ENCODE data around the gene COL27A1.

COL27A1 gene

DNA sequence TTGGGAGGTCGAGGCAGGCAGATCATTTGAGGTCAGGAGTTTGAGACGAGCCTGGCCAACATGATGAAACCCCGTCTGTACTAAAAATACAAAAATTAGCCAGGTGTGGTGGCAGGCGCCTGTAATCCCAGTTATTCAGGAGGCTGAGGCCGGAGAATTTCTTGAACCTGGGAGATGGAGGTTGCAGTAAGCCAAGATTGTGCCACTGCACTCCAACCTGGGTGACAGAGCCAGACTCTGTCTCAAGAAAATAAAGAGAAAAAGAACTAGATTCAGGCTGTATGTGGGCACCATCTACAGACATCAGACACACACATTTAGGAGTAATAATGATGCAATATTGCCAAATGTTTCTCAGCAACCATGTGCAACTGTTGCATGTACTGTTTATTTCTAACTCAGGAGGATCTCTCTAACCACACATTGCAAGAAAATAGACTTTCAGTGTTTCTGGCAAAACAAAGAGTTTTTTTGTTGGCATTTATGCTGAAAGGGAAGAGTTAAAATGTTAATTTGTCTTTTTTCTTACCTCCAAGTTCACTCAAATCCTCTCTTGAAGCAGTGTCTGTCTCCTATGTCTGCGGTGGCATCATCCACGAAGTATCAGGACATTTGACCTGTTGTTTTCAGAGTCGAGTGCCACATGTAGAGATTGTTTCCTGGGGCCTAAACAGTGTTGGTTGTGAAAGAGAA lies 162.5 kb downstream of the COL27A1 start (continued):
- TF ChIP-seq ZNF449 (tag by site-specific recombination; IDR thresholded peaks at IDR 0.05), result no peak
- no peak for TF ChIP-seq CTCF (tag by site-specific recombination; IDR thresholded peaks at IDR 0.05)
- no peak for TF ChIP-seq ZNF785 (tag by site-specific recombination; IDR thresholded peaks at IDR 0.05)
- TF ChIP-seq SCRT2 (tag by site-specific recombination; IDR thresholded peaks at IDR 0.05), result peak; percentile 98
- TF ChIP-seq, protein P1, sequence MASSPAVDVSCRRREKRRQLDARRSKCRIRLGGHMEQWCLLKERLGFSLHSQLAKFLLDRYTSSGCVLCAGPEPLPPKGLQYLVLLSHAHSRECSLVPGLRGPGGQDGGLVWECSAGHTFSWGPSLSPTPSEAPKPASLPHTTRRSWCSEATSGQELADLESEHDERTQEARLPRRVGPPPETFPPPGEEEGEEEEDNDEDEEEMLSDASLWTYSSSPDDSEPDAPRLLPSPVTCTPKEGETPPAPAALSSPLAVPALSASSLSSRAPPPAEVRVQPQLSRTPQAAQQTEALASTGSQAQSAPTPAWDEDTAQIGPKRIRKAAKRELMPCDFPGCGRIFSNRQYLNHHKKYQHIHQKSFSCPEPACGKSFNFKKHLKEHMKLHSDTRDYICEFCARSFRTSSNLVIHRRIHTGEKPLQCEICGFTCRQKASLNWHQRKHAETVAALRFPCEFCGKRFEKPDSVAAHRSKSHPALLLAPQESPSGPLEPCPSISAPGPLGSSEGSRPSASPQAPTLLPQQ (tag by site-specific recombination; IDR thresholded peaks at IDR 0.05), result peak; percentile 86
- TF ChIP-seq GLI4 (tag by site-specific recombination; IDR thresholded peaks at IDR 0.05), result no peak
- no peak for TF ChIP-seq TRIM28 (IDR thresholded peaks at IDR 0.05; ENCODE audit: borderline replicate concordance, low read length)
- no peak for TF ChIP-seq ZNF777 (tag by site-specific recombination; IDR thresholded peaks at IDR 0.05; ENCODE audit: borderline replicate concordance)
- TF ChIP-seq ZNF518A (tag by site-specific recombination; conservative IDR thresholded peaks at IDR 0.05; ENCODE audit: low read depth), result peak; percentile 69
- TF ChIP-seq ZNF792 (tag by site-specific recombination; IDR thresholded peaks at IDR 0.05), result no peak
- TF ChIP-seq, protein P2, sequence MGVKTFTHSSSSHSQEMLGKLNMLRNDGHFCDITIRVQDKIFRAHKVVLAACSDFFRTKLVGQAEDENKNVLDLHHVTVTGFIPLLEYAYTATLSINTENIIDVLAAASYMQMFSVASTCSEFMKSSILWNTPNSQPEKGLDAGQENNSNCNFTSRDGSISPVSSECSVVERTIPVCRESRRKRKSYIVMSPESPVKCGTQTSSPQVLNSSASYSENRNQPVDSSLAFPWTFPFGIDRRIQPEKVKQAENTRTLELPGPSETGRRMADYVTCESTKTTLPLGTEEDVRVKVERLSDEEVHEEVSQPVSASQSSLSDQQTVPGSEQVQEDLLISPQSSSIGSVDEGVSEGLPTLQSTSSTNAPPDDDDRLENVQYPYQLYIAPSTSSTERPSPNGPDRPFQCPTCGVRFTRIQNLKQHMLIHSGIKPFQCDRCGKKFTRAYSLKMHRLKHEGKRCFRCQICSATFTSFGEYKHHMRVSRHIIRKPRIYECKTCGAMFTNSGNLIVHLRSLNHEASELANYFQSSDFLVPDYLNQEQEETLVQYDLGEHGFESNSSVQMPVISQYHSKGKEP (tag by site-specific recombination; IDR thresholded peaks at IDR 0.05), result peak; percentile 83
- no peak for TF ChIP-seq ZNF658 (tag by site-specific recombination; IDR thresholded peaks at IDR 0.05)

DNA sequence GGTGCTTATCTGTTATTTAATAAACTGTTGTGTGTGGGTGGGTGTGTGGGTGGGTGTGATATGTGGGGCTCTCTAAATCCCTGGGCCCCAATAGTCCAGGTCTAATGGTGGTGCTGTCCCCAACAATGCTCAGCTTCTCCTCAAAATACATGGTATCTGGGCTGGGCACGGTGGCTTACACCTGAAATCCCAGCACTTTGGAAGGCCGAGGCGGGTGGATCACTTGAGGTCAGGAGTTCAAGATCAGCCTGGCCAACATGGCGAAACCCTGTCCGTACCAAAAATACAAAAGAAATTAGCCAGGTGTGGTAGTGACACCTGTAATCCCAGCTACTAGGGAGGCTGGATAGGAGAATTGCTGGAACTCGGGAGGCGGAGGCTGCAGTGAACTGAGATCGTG lies 163.1 kb downstream of the COL27A1 start:
- H3K27ac ChIP-seq (ENCODE audit: extremely low read depth, low read depth, low read length), result peak overlapping the region; percentile 31; the same call in 1 of the 2 replicates
- H3K4me1 ChIP-seq (ENCODE audit: control insufficient read depth, insufficient read depth, low read length), result no peaks in the 10 kb centered on the region
- TF ChIP-seq PRDM6 (tag by site-specific recombination; IDR thresholded peaks at IDR 0.05) (no peak), TCF7L2 (IDR thresholded peaks at IDR 0.05; ENCODE audit: borderline replicate concordance, low read depth, low read length) (no peak), ZNF76 (tag by site-specific recombination; IDR thresholded peaks at IDR 0.05; ENCODE audit: borderline replicate concordance, low read depth) (no peak), REST (tag by site-specific recombination; IDR thresholded peaks at IDR 0.05) (no peak), ZNF623 (tag by site-specific recombination; IDR thresholded peaks at IDR 0.05) (no peak), ZNF157 (tag by site-specific recombination; IDR thresholded peaks at IDR 0.05) (no peak)
- H3K36me3 ChIP-seq (ENCODE audit: control insufficient read depth in 2 of 2, insufficient read depth in 1 of 2, low read length in 2 of 2), result no peaks in the 10 kb centered on the region
- ChIA-PET POLR2A (no interaction called here), CTCF (no interaction called here)
- no peak overlapping the region for H3K4me3 ChIP-seq (ENCODE audit: low read depth, low read length)
- H3K9me3 ChIP-seq (ENCODE audit: control insufficient read depth, insufficient read depth, low read depth, low read length), result no peaks in the 10 kb centered on the region

All from HEK293 (cell line).